Measurements from ENCODE around the gene ATRX. TPM values are rescaled to one million over a fixed set of nuclear protein-coding genes. Genes with fewer than 3 reads are reported as not detected.

ATRX gene
- total RNA-seq, 2 donors from 2014 or later: 40.9 to 48.3 TPM

GRCh38 chrX:77493677-77494553, 292.1 kb downstream of the ATRX start:
- no peak for DNase-seq (ENCODE audit: low spot score)
- H3K36me3 ChIP-seq: no peaks in the 10 kb centered on the region
- H3K9me3 ChIP-seq: no peaks in the 10 kb centered on the region
- H3K27me3 ChIP-seq: no peaks in the 10 kb centered on the region
- H3K27ac ChIP-seq: no peak overlapping the region
- H3K4me1 ChIP-seq: no peaks in the 10 kb centered on the region
- TF ChIP-seq CTCF (IDR thresholded peaks at IDR 0.05): no peak
- H3K4me3 ChIP-seq: no peak overlapping the region

GRCh38 chrX:77484045-77484444, 302.0 kb downstream of the ATRX start:
- DNase-seq (ENCODE audit: low spot score): no peak
- peaks cover 3 to 22% of the 10 kb centered on the region in 2 donors for H3K9me3 ChIP-seq
- H3K27me3 ChIP-seq: no peaks in the 10 kb centered on the region
- no peaks in the 10 kb centered on the region for H3K36me3 ChIP-seq
- H3K27ac ChIP-seq: no peak overlapping the region
- no peak for TF ChIP-seq CTCF (IDR thresholded peaks at IDR 0.05)
- no peak overlapping the region for H3K4me3 ChIP-seq
- no peaks in the 10 kb centered on the region for H3K4me1 ChIP-seq

- no peaks in the 10 kb centered on the region for H3K36me3 ChIP-seq
- no peak for DNase-seq (ENCODE audit: low spot score)
- H3K4me1 ChIP-seq: no peaks in the 10 kb centered on the region
- no peaks in the 10 kb centered on the region for H3K9me3 ChIP-seq
- no peak overlapping the region for H3K27ac ChIP-seq
- H3K4me3 ChIP-seq: no peak overlapping the region
- H3K27me3 ChIP-seq: no peaks in the 10 kb centered on the region
- no peak for TF ChIP-seq CTCF (IDR thresholded peaks at IDR 0.05)
Observed at GRCh38 chrX:77455437-77455836, 330.6 kb downstream of the ATRX start.

Other genes with a start within 250 kb of the ATRX start
- gene MAGT1, start 109.2 kb upstream of the ATRX start, total RNA-seq: 10 to 100 TPM; 48.4 to 55.5 TPM
- gene COX7B, start 113.3 kb upstream of the ATRX start, total RNA-seq: 1,000 to 10,000 TPM; 1,439 to 1,473 TPM
- gene ATP7A, start 124.5 kb upstream of the ATRX start, total RNA-seq: 1 to 10 TPM; 6.3 to 7.5 TPM
- not detected for gene PGAM4, start 183.4 kb upstream of the ATRX start, total RNA-seq

All from right atrium auricular region (tissue), 2 donors.